GM12865 (cell line): ENCODE results near the gene TWNK.
A peak's percentile ranks its signal among the peaks of the same experiment; 100 is the strongest.

Experiments used
- DNase-seq: peaks from one replicate; pipeline ENCODE4 v3.0.0; 2010; ENCODE audit warnings: low read depth
- H3K4me3 ChIP-seq: 2 replicates; pipeline ENCODE4 v1.5.1; 2011; ENCODE audit warnings: mild to moderate bottlenecking, low read depth, low read length, control low read depth
- CTCF ChIP-seq: IDR thresholded peaks from 2 replicates; pipeline ENCODE4 v1.5.1; 2011; ENCODE audit warnings: low read length, control low read depth, low read depth, inconsistent platforms; ENCODE audit not compliant: insufficient read depth; ENCODE audit errors: missing control alignments

Gene TWNK

GRCh38 chr10:100984672-100985177 lies 2.6 kb upstream of the TWNK start:
- no peak for DNase-seq
- no peak for TF ChIP-seq CTCF
- no peak overlapping the region for H3K4me3 ChIP-seq

- TF ChIP-seq CTCF: peak; percentile 1
- DNase-seq: no peak
- H3K4me3 ChIP-seq: no peak overlapping the region
Observed at GRCh38 chr10:100985336-100985735, 2.0 kb upstream of the TWNK start.

- no peak for DNase-seq
- no peak for TF ChIP-seq CTCF
- H3K4me3 ChIP-seq: peak overlapping the region; percentile 77
Observed at GRCh38 chr10:100986623-100986951, 756 bp upstream of the TWNK start.

- TF ChIP-seq CTCF: no peak
- peak overlapping the region; percentile 77 for H3K4me3 ChIP-seq
- no peak for DNase-seq
Observed at GRCh38 chr10:100987685-100988049, 324 bp downstream of the TWNK start.

- peak overlapping the region; percentile 77 for H3K4me3 ChIP-seq
- TF ChIP-seq CTCF: no peak
- DNase-seq: no peak
Observed at GRCh38 chr10:100988166-100988565, 823 bp downstream of the TWNK start.

- no peak overlapping the region for H3K4me3 ChIP-seq
- no peak for DNase-seq
- TF ChIP-seq CTCF: no peak
Observed at GRCh38 chr10:100989088-100989487, 1.7 kb downstream of the TWNK start.

GRCh38 chr10:100993986-100994708 lies 6.8 kb downstream of the TWNK start:
- TF ChIP-seq CTCF: peak; percentile 16
- DNase-seq: no peak
- no peak overlapping the region for H3K4me3 ChIP-seq
